HUES6 (cell line): ENCODE data around the gene MOB4.

Experiments used
- H3K27ac ChIP-seq: 2 replicates; pipeline ENCODE4 v1.7.0; 2013; ENCODE audit warnings: low read depth, mild to moderate bottlenecking, low read length, inconsistent platforms
- H3K27me3 ChIP-seq: 2 replicates; pipeline ENCODE4 v1.6.1; 2013; ENCODE audit warnings: low read length; ENCODE audit not compliant: control insufficient read depth, insufficient read depth
- H3K36me3 ChIP-seq: 2 replicates; pipeline ENCODE4 v1.6.1; 2013; ENCODE audit warnings: low read length; ENCODE audit not compliant: control insufficient read depth, insufficient read depth
- H3K4me1 ChIP-seq: 2 replicates; pipeline ENCODE4 v1.6.1; 2013; ENCODE audit warnings: low read length; ENCODE audit not compliant: control insufficient read depth, insufficient read depth
- H3K4me3 ChIP-seq: 2 replicates; pipeline ENCODE4 v1.5.1; 2013; ENCODE audit warnings: low read depth, low read length
- H3K9ac ChIP-seq: one replicate; pipeline ENCODE4 v1.6.1; 2013; ENCODE audit warnings: mild to moderate bottlenecking, low read length
- H3K9me3 ChIP-seq: 2 replicates; pipeline ENCODE4 v1.6.1; 2013; ENCODE audit warnings: low read depth, low read length; ENCODE audit not compliant: control insufficient read depth, insufficient read depth

MOB4 gene

GRCh38 chr2:197498235-197498936 is 17.5 kb upstream of the MOB4 start:
- peaks cover 20% of the 10 kb centered on the region for H3K4me1 ChIP-seq
- peak overlapping the region; percentile 96 for H3K27ac ChIP-seq
- no peaks in the 10 kb centered on the region for H3K27me3 ChIP-seq
- H3K9ac ChIP-seq = peak overlapping the region; percentile 95
- peak overlapping the region; percentile 89 for H3K4me3 ChIP-seq
- no peaks in the 10 kb centered on the region for H3K9me3 ChIP-seq
- H3K36me3 ChIP-seq = peaks cover 76% of the 10 kb centered on the region

DNA sequence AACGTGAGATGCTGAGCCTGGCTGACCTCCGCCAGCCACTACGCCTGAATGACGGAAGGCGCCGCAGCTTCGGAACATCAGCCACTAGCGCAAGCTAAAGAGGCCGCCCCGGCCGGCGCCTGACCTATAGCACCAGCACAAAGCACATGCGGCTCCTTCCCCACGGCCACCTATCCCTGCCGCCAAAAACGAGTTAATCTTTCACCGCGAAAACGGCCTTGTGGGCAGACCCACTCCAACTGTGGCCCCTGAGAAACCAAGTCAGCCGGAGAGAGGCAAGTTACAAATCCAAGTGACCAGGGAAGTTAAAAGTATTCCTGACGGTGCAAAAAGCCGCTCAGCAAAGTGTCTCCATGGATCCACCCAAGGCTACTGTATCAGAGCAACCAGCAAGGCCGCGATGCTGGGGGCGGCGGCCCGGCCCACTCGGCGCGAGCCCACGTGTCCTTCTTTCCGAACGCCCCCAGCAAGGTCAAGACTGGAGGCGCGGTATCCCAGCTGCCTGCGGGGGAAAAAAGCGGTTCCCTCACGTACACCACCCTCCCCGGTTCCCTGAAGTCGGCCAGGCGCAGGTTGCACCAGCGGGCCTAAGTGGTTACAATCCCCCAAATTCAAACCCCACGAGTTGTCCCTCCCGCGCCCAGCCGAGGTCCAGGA is 16.8 kb upstream of the MOB4 start:
- peak overlapping the region; percentile 95 for H3K9ac ChIP-seq
- peaks cover 76% of the 10 kb centered on the region for H3K36me3 ChIP-seq
- peak overlapping the region; percentile 96 for H3K27ac ChIP-seq
- peak overlapping the region; percentile 89 for H3K4me3 ChIP-seq
- H3K27me3 ChIP-seq = no peaks in the 10 kb centered on the region
- peaks cover 20% of the 10 kb centered on the region for H3K4me1 ChIP-seq
- no peaks in the 10 kb centered on the region for H3K9me3 ChIP-seq

- peaks cover 20% of the 10 kb centered on the region for H3K4me1 ChIP-seq
Measured at GRCh38 chr2:197499594-197500502, 16.0 kb upstream of the MOB4 start, which contains the start of the genes HSPD1 and HSPE1. Gene HSPD1, minus strand, starts transcription at chr2:197499840. Its CDS starts 992 bp downstream, at chr2:197498848. Gene HSPE1, plus strand, starts transcription at chr2:197500379. Its CDS starts 58 bp downstream, at chr2:197500437.

GRCh38 chr2:197500503-197501131 is 15.2 kb upstream of the MOB4 start:
- Histone ChIP-seq H3K9ac (peak overlapping the region; percentile 95), H3K27me3 (no peaks in the 10 kb centered on the region), H3K36me3 (peaks cover 70% of the 10 kb centered on the region), H3K4me1 (peaks cover 20% of the 10 kb centered on the region), H3K9me3 (no peaks in the 10 kb centered on the region), H3K4me3 (peak overlapping the region; percentile 89), H3K27ac (peak overlapping the region; percentile 96)

More at GRCh38 chr2:197499594-197500502, 16.0 kb upstream of the MOB4 start, which contains the start of the genes HSPD1 and HSPE1:
- Histone ChIP-seq H3K9ac (peak within 1 kb of the TSS; percentile 95), H3K27ac (peak within 1 kb of the TSS; percentile 96), H3K4me3 (peak within 1 kb of the TSS; percentile 89), H3K36me3 (peaks cover 76% of the 10 kb centered on the region), H3K9me3 (no peaks in the 10 kb centered on the region), H3K27me3 (no peaks in the 10 kb centered on the region)

- H3K27ac ChIP-seq = no peak overlapping the region
- H3K4me3 ChIP-seq = peak overlapping the region; percentile 89; the same call in 1 of the 2 replicates
- no peak overlapping the region for H3K9ac ChIP-seq
- H3K36me3 ChIP-seq = peaks cover 57% of the 10 kb centered on the region
- no peaks in the 10 kb centered on the region for H3K27me3 ChIP-seq
- H3K9me3 ChIP-seq = no peaks in the 10 kb centered on the region
- H3K4me1 ChIP-seq = peaks cover 9% of the 10 kb centered on the region
Measured at GRCh38 chr2:197502201-197502600, 13.7 kb upstream of the MOB4 start.

GRCh38 chr2:197502685-197503084 is 13.2 kb upstream of the MOB4 start:
- H3K9ac ChIP-seq = no peak overlapping the region
- H3K27me3 ChIP-seq = no peaks in the 10 kb centered on the region
- H3K9me3 ChIP-seq = no peaks in the 10 kb centered on the region
- H3K4me3 ChIP-seq = no peak overlapping the region; the same call in 1 of the 2 replicates
- peaks cover 53% of the 10 kb centered on the region for H3K36me3 ChIP-seq
- H3K4me1 ChIP-seq = peaks cover 4% of the 10 kb centered on the region; the same call in 1 of the 2 replicates
- no peak overlapping the region for H3K27ac ChIP-seq

DNA sequence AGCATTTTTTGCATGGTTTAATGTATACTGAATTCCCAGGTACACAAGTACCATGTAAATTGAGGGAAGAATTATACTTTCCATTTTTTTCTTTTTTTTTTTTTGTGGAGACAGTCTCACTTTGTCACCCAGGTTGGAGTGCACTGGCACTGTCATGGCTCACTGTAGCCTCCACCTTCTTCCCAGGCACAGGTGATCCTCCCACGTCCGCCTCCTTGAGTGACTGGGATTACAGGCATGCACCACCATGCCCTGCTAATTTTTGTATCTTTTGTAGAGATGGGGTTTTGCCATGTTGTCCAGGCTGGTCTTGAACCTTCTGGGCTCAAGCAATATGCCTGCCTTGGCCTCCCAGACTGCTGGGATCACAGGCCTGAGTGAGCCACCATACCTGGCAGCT is 11.9 kb upstream of the MOB4 start:
- Histone ChIP-seq H3K27ac (no peak overlapping the region), H3K9ac (no peak overlapping the region), H3K4me1 (no peaks in the 10 kb centered on the region), H3K27me3 (no peaks in the 10 kb centered on the region), H3K9me3 (no peaks in the 10 kb centered on the region), H3K4me3 (no peak overlapping the region), H3K36me3 (peaks cover 40% of the 10 kb centered on the region)

DNA sequence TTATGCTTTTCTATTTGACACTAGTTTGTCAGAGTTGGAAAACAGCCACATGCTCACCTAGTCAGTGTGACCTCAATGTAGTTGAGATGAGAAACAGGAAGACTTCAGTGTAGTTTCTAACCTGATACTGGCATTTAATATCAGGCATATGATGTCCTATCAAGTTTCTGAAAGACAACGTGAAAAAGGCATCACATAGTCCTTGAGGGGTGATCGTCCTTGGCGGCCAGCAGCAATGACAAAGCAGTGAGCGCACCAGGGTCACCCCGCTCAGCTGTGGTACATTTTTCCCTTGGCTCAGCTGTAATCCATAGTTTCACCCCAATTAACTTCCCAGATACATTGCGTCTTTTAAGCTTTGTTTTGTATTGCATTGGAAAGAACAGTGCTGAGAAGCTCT is 11.4 kb upstream of the MOB4 start:
- no peaks in the 10 kb centered on the region for H3K27me3 ChIP-seq
- no peaks in the 10 kb centered on the region for H3K4me1 ChIP-seq
- H3K36me3 ChIP-seq = peaks cover 38% of the 10 kb centered on the region
- H3K9ac ChIP-seq = no peak overlapping the region
- H3K27ac ChIP-seq = no peak overlapping the region
- no peaks in the 10 kb centered on the region for H3K9me3 ChIP-seq
- no peak overlapping the region for H3K4me3 ChIP-seq

DNA sequence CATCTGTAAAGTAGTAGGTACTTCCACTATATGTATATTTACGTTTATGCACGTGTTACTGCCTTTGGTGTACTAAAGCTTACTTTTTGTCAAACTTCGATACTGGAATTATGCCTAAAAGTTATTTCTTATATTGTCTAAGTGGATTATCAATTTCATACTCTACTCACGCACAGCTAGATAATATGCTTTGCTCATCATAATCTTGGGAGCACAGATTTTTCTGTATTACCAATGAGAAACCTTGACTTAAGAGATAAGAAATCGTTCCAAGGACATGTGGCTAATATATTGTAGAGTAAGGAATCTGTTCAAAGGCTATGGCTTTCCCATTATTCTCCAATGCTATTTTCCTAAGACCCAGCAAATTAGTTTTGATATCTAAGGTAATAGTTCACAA is 9.2 kb upstream of the MOB4 start:
- no peaks in the 10 kb centered on the region for H3K4me1 ChIP-seq
- no peak overlapping the region for H3K27ac ChIP-seq
- no peaks in the 10 kb centered on the region for H3K9me3 ChIP-seq
- no peak overlapping the region for H3K9ac ChIP-seq
- no peaks in the 10 kb centered on the region for H3K27me3 ChIP-seq
- no peak overlapping the region for H3K4me3 ChIP-seq
- peaks cover 36% of the 10 kb centered on the region for H3K36me3 ChIP-seq

- H3K27ac ChIP-seq = no peak overlapping the region
Measured at GRCh38 chr2:197513915-197514314, 2.0 kb upstream of the MOB4 start.

More at GRCh38 chr2:197513915-197514314, 2.0 kb upstream of the MOB4 start:
- Histone ChIP-seq H3K27me3 (no peaks in the 10 kb centered on the region), H3K4me3 (no peak overlapping the region), H3K36me3 (no peaks in the 10 kb centered on the region), H3K9me3 (no peaks in the 10 kb centered on the region), H3K4me1 (peaks cover 9% of the 10 kb centered on the region), H3K9ac (no peak overlapping the region)
